Kidney (tissue), 14 donors: ENCODE results near the gene NF2. TPM values are rescaled to one million over a fixed set of nuclear protein-coding genes. Genes with fewer than 3 reads are reported as not detected.
"Not testable (repeated sequence)": the region's sequence is repeated elsewhere in the genome, so short reads cannot be mapped to it uniquely, and the experiment has no call there.

Source experiments
- DNase-seq, 5 donors: peaks; one replicate each; pipeline ENCODE4 v3.0.0-alpha.2; 2013 to 2020
- FAIRE-seq: peaks from 2 replicates; lab custom pipeline; 2012; peaks lifted over from hg19 to GRCh38; lab: Jason Lieb, UNC
- H3K27ac ChIP-seq, 2 donors: one replicate each; pipeline ENCODE4 v1.7.0; 2013; ENCODE audit warnings: low read depth in 2 of 2, low read length in 2 of 2, inconsistent platforms in 1 of 2
- H3K27me3 ChIP-seq: one replicate; pipeline ENCODE4 v1.7.1; 2013; ENCODE audit warnings: low read length, inconsistent platforms; ENCODE audit not compliant: control insufficient read depth, insufficient read depth
- H3K36me3 ChIP-seq, 3 donors: one replicate each; pipeline versions ENCODE4 v1.7.0 to v1.7.1; 2013; ENCODE audit warnings: low read length in 3 of 3, control low read depth in 1 of 3, inconsistent platforms in 1 of 3; ENCODE audit not compliant: insufficient read depth in 3 of 3, control insufficient read depth in 2 of 3
- H3K4me1 ChIP-seq, 3 donors: one replicate each; pipeline versions ENCODE4 v1.7.0 to v1.7.1; 2013; ENCODE audit warnings: low read length in 3 of 3, inconsistent platforms in 1 of 3, low read depth in 1 of 3; ENCODE audit not compliant: control insufficient read depth in 2 of 3, insufficient read depth in 2 of 3
- H3K4me3 ChIP-seq, 3 donors: one replicate each; pipeline versions ENCODE4 v1.7.0 to v1.8.1; 2013; ENCODE audit warnings: low read length in 3 of 3, control low read depth in 1 of 3, inconsistent platforms in 1 of 3
- H3K9ac ChIP-seq, 3 donors: one replicate each; pipeline versions ENCODE4 v1.7.0 to v1.7.1; 2013; ENCODE audit warnings: low read length in 3 of 3, control low read depth in 1 of 3, inconsistent platforms in 1 of 3
- H3K9me3 ChIP-seq, 3 donors: one replicate each; pipeline versions ENCODE4 v1.7.0 to v1.7.1; 2013; ENCODE audit warnings: low read length in 3 of 3, control low read depth in 1 of 3, inconsistent platforms in 1 of 3; ENCODE audit not compliant: control insufficient read depth in 2 of 3, insufficient read depth in 1 of 3
- intact Hi-C: fragments of 100-400 bp; cut with DNase I; formaldehyde crosslinking; loops from one replicate; pipeline ENCODE4 v1.11.1; 2022
- polyA plus RNA-seq: library from polyadenylated mRNA; stranded (reverse); fragments of 350-450 nt; fragmentation: Illumina TruSeq; extraction: RNeasy Lipid Tissue Mini Kit (QIAGEN cat#74804); gene quantifications from one replicate; pipeline ENCODE4 v1.2.3, GENCODE V29; 2014; ENCODE audit warnings: low read depth, low replicate concordance; ENCODE audit not compliant: insufficient read depth
- total RNA-seq: library from RNA; stranded (reverse); fragmentation: NEBNext Ultra II Directional; extraction: Animal tissue kit (Norgen Biotek cat#: 25700); gene quantifications from one replicate; pipeline ENCODE4 v1.2.1, GENCODE V29; 2021
- TF ChIP-seq, protein P1 (sequence below): IDR thresholded peaks from 3 replicates; pipeline ENCODE4 v1.5.1; 2012; ENCODE audit warnings: mild to moderate bottlenecking, moderate library complexity, borderline replicate concordance; ENCODE audit not compliant: insufficient read depth; ENCODE audit errors: extremely low read depth
- donor health status: control.
- donor health status: control.
- donor health status: control.
- donor health status: control.
- donor health status: control.
- donor health status: DM: yes; HTN: yes; CAD: no.
- donor health status: Normal renal cell carcinoma (clear cell type).

The NF2 gene
- total and polyA plus RNA-seq, 2 donors from 2014 or later, result 15.4 to 60.6 TPM

- TF ChIP-seq, protein P1, sequence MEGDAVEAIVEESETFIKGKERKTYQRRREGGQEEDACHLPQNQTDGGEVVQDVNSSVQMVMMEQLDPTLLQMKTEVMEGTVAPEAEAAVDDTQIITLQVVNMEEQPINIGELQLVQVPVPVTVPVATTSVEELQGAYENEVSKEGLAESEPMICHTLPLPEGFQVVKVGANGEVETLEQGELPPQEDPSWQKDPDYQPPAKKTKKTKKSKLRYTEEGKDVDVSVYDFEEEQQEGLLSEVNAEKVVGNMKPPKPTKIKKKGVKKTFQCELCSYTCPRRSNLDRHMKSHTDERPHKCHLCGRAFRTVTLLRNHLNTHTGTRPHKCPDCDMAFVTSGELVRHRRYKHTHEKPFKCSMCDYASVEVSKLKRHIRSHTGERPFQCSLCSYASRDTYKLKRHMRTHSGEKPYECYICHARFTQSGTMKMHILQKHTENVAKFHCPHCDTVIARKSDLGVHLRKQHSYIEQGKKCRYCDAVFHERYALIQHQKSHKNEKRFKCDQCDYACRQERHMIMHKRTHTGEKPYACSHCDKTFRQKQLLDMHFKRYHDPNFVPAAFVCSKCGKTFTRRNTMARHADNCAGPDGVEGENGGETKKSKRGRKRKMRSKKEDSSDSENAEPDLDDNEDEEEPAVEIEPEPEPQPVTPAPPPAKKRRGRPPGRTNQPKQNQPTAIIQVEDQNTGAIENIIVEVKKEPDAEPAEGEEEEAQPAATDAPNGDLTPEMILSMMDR, result no peak
Observed at GRCh38 chr22:29593923-29594322, 9.5 kb upstream of the NF2 start.

DNA sequence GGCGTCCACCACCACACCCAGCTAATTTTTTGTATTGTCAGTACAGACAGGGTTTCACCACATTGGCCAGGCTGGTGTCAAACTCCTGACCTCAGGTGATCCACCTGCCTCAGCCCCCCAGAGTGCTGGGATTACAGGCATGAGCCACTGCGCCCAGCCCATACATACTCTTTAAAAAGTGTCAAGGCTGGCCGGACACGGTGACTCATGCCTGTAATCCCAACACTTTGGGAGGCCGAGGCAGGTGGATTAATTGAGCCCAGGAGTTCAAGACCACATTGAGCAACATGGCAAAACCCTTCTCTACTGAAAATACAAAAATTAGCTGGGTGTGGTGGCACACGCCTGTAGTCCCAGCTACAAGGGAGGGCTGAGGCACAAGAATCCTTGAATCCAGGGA is 9.0 kb upstream of the NF2 start:
- H3K4me3 ChIP-seq, DNase-seq, intact Hi-C loops, H3K27ac ChIP-seq, H3K36me3 ChIP-seq, H3K27me3 ChIP-seq, H3K9me3 ChIP-seq, H3K9ac ChIP-seq, H3K4me1 ChIP-seq, FAIRE-seq: not testable (repeated sequence)

More at GRCh38 chr22:29593923-29594322, 9.5 kb upstream of the NF2 start:
- FAIRE-seq, result no peak
- Histone ChIP-seq H3K9ac (no peak overlapping the region), H3K4me1 (no peaks in the 10 kb centered on the region), H3K9me3 (no peaks in the 10 kb centered on the region), H3K36me3 (no peaks in the 10 kb centered on the region), H3K27ac (no peak overlapping the region), H3K27me3 (no peaks in the 10 kb centered on the region), H3K4me3 (no peak overlapping the region)
- DNase-seq, result no peak
- intact Hi-C loops, result no loop called here

DNA sequence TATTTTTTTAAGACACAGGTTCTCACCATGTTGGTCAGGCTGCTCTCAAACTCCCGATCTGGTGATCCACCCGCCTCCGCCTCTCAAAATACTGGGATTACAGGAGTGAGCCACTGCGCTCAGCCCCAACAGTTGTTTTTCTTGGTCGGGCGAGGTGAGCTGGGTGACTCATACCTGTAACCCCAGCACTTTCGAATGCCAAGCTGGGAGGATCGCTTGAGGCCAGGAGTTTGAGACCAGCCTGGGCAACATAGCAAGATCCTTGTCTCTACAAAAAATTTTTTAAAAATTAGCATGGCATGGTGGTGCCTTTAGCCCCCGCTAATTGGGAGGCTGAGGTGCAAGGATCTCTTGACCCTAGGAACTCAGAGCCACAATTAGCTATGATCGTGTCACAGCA is 7.0 kb upstream of the NF2 start:
- H3K4me1 ChIP-seq, result no peaks in the 10 kb centered on the region
- intact Hi-C loops, result no loop called here
- no peaks in the 10 kb centered on the region for H3K9me3 ChIP-seq
- DNase-seq (no peak), FAIRE-seq (no peak)
- H3K36me3 ChIP-seq, result no peaks in the 10 kb centered on the region
- H3K9ac ChIP-seq, result no peak overlapping the region
- TF ChIP-seq, protein P1, result no peak
- H3K27ac ChIP-seq, result no peak overlapping the region
- peak overlapping the region in 1 of 3 donors; percentile 63 for H3K4me3 ChIP-seq
- H3K27me3 ChIP-seq, result no peaks in the 10 kb centered on the region

DNA sequence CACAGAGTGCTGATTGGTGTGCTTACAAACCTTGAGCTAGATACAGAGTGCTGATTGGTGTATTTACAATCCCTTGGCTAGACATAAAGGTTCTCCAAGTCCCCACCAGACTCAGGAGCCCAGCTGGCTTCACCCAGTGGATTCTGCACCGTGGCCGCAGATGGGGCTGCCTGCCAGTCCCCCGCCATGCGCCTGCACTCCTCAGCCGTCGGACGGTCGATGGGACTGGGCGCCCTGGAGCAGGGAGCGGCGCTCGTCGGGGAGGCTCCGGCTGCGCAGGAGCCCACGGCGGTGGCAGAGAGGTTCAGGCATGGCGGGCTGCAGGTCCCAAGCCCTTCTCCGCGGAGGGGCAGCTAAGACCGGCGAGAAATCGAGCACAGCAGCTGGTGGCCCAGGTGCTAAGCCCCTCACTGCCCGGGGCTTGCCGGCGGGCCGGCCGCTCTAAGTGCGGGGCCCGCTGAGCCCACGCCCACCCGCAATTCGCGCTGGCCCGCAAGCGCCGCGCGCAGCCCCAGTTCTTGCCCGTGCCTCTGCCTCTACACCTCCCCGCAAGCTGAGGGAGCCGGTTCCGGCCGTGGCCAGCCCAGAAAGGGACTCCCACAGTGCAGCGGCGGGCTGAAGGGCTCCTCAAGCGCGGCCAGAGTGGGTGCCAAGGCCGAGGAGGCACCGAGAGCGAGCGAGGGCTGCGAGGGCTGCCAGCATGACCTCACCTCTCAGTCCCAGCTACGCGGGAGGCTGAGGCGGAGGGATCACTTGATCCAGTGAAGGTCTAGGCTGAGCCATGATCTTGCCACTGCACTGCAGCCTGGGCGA is 5.4 kb upstream of the NF2 start:
- FAIRE-seq, H3K4me1 ChIP-seq, H3K36me3 ChIP-seq, intact Hi-C loops, H3K9ac ChIP-seq, H3K27ac ChIP-seq, DNase-seq, H3K27me3 ChIP-seq, H3K9me3 ChIP-seq: not testable (repeated sequence)
- peak overlapping the region in 1 of 3 donors; percentile 63 for H3K4me3 ChIP-seq
